Neural cell (in vitro differentiated cells): ENCODE data around the gene ZNF57. TPM values are rescaled to one million over a fixed set of nuclear protein-coding genes. Genes with fewer than 3 reads are reported as not detected.

Experiments
- H2AFZ ChIP-seq: fragments of 200-600, 300-800 bp; sonication (generic), shearing (Covaris generic); 2 replicates; pipeline ENCODE4 v1.6.0; 2014; ENCODE audit warnings: low read depth, mild to moderate bottlenecking, antibody characterized with exemption, low read length, moderate library complexity
- H3F3A ChIP-seq: fragments of 200-600 bp; shearing (Covaris generic); 2 replicates; pipeline ENCODE4 v1.6.1; 2016; ENCODE audit warnings: mild to moderate bottlenecking, moderate library complexity, mixed read lengths, antibody characterized with exemption, low read length; ENCODE audit not compliant: insufficient read depth, poor library complexity, severe bottlenecking
- H3K27ac ChIP-seq: fragments of 200-600, 300-800 bp; sonication (generic), shearing (Covaris generic); 2 replicates; pipeline ENCODE4 v1.5.1; 2014; ENCODE audit warnings: mild to moderate bottlenecking, low read length, moderate library complexity
- H3K27me3 ChIP-seq: fragments of 300-800, 200-600 bp; sonication (generic), shearing (Covaris generic); 2 replicates; pipeline ENCODE4 v1.6.0; 2014; ENCODE audit warnings: mild to moderate bottlenecking, low read depth, low read length, moderate library complexity; ENCODE audit not compliant: insufficient read depth
- H3K36me3 ChIP-seq: fragments of 300-800, 200-600 bp; sonication (generic), shearing (Covaris generic); 2 replicates; pipeline ENCODE4 v1.5.1; 2014; ENCODE audit warnings: mild to moderate bottlenecking, antibody characterized with exemption, low read length, moderate library complexity; ENCODE audit not compliant: insufficient read depth
- H3K4me2 ChIP-seq: fragments of 300-800, 200-600 bp; sonication (generic), shearing (Covaris generic); 2 replicates; pipeline ENCODE4 v1.6.0; 2014; ENCODE audit warnings: mild to moderate bottlenecking, low read length
- H3K4me3 ChIP-seq: fragments of 300-800, 200-600 bp; sonication (generic), shearing (Covaris generic); 2 replicates; pipeline ENCODE4 v1.5.1; 2014; ENCODE audit warnings: mild to moderate bottlenecking, low read length, moderate library complexity
- H3K79me2 ChIP-seq: fragments of 200-600 bp; shearing (Covaris generic); replicated peaks from 2 replicates; pipeline ENCODE4 v1.6.0; 2014; ENCODE audit warnings: mild to moderate bottlenecking, low read length, moderate library complexity; ENCODE audit not compliant: insufficient read depth
- H3K9ac ChIP-seq: fragments of 300-800, 200-600 bp; sonication (generic), shearing (Covaris generic); 2 replicates; pipeline ENCODE4 v1.6.1; 2016; ENCODE audit warnings: mild to moderate bottlenecking, low read length, mixed read lengths
- H3K9me2 ChIP-seq: fragments of 200-600 bp; shearing (Covaris generic); 2 replicates; pipeline ENCODE4 v1.6.1; 2016; ENCODE audit warnings: mild to moderate bottlenecking, low read length, mixed read lengths; ENCODE audit not compliant: insufficient read depth
- H3K9me3 ChIP-seq: fragments of 200-600, 300-800 bp; sonication (generic), shearing (Covaris generic); 2 replicates; pipeline ENCODE4 v1.6.1; 2016; ENCODE audit warnings: mild to moderate bottlenecking, mixed run types, low read length, moderate library complexity, mixed read lengths
- H4K20me1 ChIP-seq: fragments of 200-600 bp; shearing (Covaris generic); 2 replicates; pipeline ENCODE4 v1.6.1; 2016; ENCODE audit warnings: mild to moderate bottlenecking, mixed run types; ENCODE audit not compliant: insufficient read depth
- CTCF ChIP-seq: fragments of 450-650 bp; IDR thresholded peaks from 2 replicates; pipeline ENCODE4 v1.5.1; 2014; ENCODE audit warnings: antibody characterized with exemption, mild to moderate bottlenecking, moderate library complexity; ENCODE audit not compliant: poor library complexity, severe bottlenecking
- EP300 ChIP-seq: fragments of 450-650 bp; conservative IDR thresholded peaks from 2 replicates; pipeline ENCODE4 v1.6.1; 2014; ENCODE audit warnings: antibody characterized with exemption, mild to moderate bottlenecking, moderate library complexity; ENCODE audit not compliant: poor library complexity, severe bottlenecking
- EZH2 ChIP-seq: fragments of 200-600, 300-800 bp; shearing (Covaris generic), sonication (generic); IDR thresholded peaks from 2 replicates; pipeline ENCODE4 v1.6.1; 2014; ENCODE audit warnings: antibody characterized with exemption, low read length, borderline replicate concordance, mild to moderate bottlenecking; ENCODE audit not compliant: insufficient read depth, poor library complexity, severe bottlenecking
- MXI1 ChIP-seq: fragments of 450-650 bp; conservative IDR thresholded peaks from 2 replicates; pipeline ENCODE4 v1.6.1; 2014; ENCODE audit warnings: antibody characterized with exemption, mild to moderate bottlenecking; ENCODE audit not compliant: poor library complexity, severe bottlenecking
- POLR2AphosphoS5 ChIP-seq: IDR thresholded peaks from 2 replicates; pipeline ENCODE4 v1.6.1; 2012
- RAD21 ChIP-seq: fragments of 450-650 bp; conservative IDR thresholded peaks from 2 replicates; pipeline ENCODE4 v1.6.1; 2014; ENCODE audit warnings: antibody characterized with exemption, mild to moderate bottlenecking, moderate library complexity
- REST ChIP-seq: IDR thresholded peaks from 2 replicates; pipeline ENCODE4 v1.6.1; 2012; ENCODE audit warnings: borderline replicate concordance
- SMC3 ChIP-seq: fragments of 450-650 bp; conservative IDR thresholded peaks from 2 replicates; pipeline ENCODE4 v1.6.1; 2014; ENCODE audit warnings: antibody characterized with exemption, mild to moderate bottlenecking, moderate library complexity; ENCODE audit not compliant: poor library complexity
- TAF1 ChIP-seq: IDR thresholded peaks from 2 replicates; pipeline ENCODE4 v1.6.1; 2012; ENCODE audit warnings: low read depth
- polyA plus RNA-seq: library from polyadenylated mRNA; depleted of rRNA; stranded (reverse); fragments of >200 nt; gene quantifications from 2 replicates; pipeline ENCODE4 v1.2.3, GENCODE V29; 2014

The ZNF57 gene
- polyA plus RNA-seq, 1 donor from 2014 or later = 3.0 TPM

- H3K27ac ChIP-seq = no peak overlapping the region
- no peaks in the 10 kb centered on the region for H3K36me3 ChIP-seq
- H3F3A ChIP-seq = no peaks in the 10 kb centered on the region
- H3K9ac ChIP-seq = peak overlapping the region; percentile 75
- no peaks in the 10 kb centered on the region for H3K27me3 ChIP-seq
- peaks cover 6% of the 10 kb centered on the region for H3K79me2 ChIP-seq
- H3K9me3 ChIP-seq = no peaks in the 10 kb centered on the region
- peak overlapping the region; percentile 89 for H3K4me3 ChIP-seq
- H3K9me2 ChIP-seq = no peaks in the 10 kb centered on the region
- TF ChIP-seq POLR2AphosphoS5 (no peak), TAF1 (no peak), SMC3 (no peak), EZH2 (no peak), REST (no peak), MXI1 (no peak), CTCF (no peak), RAD21 (no peak), EP300 (no peak)
- H4K20me1 ChIP-seq = no peaks in the 10 kb centered on the region
- H3K4me2 ChIP-seq = peak overlapping the region; percentile 81
- H2AFZ ChIP-seq = peak overlapping the region; percentile 51
Measured at GRCh38 chr19:2944403-2944774, 43.7 kb downstream of the ZNF57 start.

- Histone ChIP-seq H4K20me1 (no peaks in the 10 kb centered on the region), H3K9me2 (no peaks in the 10 kb centered on the region), H2AFZ (peak within 1 kb of the TSS; percentile 93), H3K4me3 (peak within 1 kb of the TSS; percentile 89), H3K4me2 (peak within 1 kb of the TSS; percentile 81), H3K36me3 (no peaks in the 10 kb centered on the region), H3K79me2 (peaks cover 12% of the 10 kb centered on the region), H3K27ac (peak within 1 kb of the TSS; percentile 75), H3K9ac (peak within 1 kb of the TSS; percentile 75), H3K27me3 (no peaks in the 10 kb centered on the region), H3K9me3 (no peaks in the 10 kb centered on the region), H3F3A (no peaks in the 10 kb centered on the region)
- TF ChIP-seq MXI1 (peak; percentile 82), EZH2 (no peak), TAF1 (peak; percentile 57), RAD21 (peak; percentile 35), POLR2AphosphoS5 (peak; percentile 44), SMC3 (no peak), EP300 (peak; percentile 74), CTCF (peak; percentile 46), REST (peak; percentile 8)
Measured at GRCh38 chr19:2944775-2945574, 44.2 kb downstream of the ZNF57 start, which contains the start of gene ZNF77. ZNF77 (minus strand) TSS chr19:2944971; CDS start chr19:2944840, 131 bp downstream.
